ENCODE data around the gene CLIC4. TPM values are rescaled to one million over a fixed set of nuclear protein-coding genes. Genes with fewer than 3 reads are reported as not detected.

CLIC4 gene
- total and polyA plus RNA-seq, 10 of the 15 experiments (the other 5 are each of a cell fraction or from before 2014, with no cell fraction given): 20.4 to 107 (median 69.6) TPM

GRCh38 chr1:24745711-24746413 is 615 bp downstream of the CLIC4 start (continued):
- TF ChIP-seq BACH1 (IDR thresholded peaks at IDR 0.05; ENCODE audit: borderline replicate concordance) (no peak), ZNF217 (IDR thresholded peaks at IDR 0.05) (0 out of 2 replicates have a peak, but pooled peaks have one; percentile 76), MYC (IDR thresholded peaks at IDR 0.05; ENCODE audit: insufficient read depth, insufficient read length, insufficient replicate concordance, low read length, severe bottlenecking) (no peak), EGR1 (IDR thresholded peaks at IDR 0.05; ENCODE audit: borderline replicate concordance in 1 of 2, low read depth in 2 of 2, low read length in 2 of 2) (no peak), SREBF1 (IDR thresholded peaks at IDR 0.05; ENCODE audit: low read length) (no peak)

DNA sequence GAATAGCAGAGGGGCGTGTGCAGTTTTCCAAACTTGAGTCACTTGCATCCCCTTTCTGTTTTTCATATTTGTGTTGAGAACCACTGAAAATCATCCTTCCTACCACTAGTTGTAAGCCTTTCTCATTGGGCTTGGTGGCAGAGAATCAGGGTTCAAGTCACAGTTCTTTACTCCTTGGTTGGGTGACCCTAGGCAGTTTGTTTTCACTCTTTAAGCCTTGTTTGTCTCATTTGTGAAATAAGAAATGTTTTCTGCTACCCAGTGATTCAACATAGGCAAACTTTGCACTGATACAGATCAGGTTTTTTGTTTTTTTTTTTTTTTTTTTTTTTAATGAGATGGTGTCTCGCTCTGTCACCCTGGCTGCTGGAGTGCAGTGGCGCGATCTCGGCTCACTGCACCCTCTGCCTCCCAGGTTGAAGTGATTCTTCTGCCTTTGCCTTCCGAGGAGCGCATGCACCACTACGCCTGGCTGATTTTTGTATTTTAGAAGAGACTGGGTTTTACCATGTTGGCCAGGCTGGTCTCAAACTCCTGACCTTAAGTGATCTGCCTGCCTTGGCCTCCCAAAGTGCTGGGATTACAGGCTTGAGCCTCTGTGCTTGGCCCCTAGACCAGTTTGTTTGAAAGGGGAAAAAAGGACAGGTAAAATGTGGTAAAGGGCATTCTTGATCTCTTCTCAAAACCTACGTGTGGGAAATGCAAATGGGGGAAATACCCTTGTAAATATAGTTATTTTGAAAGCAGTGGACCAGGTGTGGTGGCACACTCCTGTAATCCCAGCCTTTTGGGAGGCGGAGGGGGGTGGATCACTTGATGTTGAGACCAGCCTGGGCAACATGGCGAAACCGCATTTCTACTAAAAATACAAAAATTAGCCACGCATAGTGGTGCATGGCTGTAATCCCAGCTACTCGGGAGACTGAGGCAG is 3.2 kb downstream of the CLIC4 start:
- WGBS (ENCODE audit: insufficient coverage, insufficient replicate concordance, low lambda C conversion rate, missing lambda C conversion rate): under 1% methylated on average over 13 of the region's 14 CpGs
- H3K79me2 ChIP-seq (ENCODE audit: control insufficient read depth, insufficient read depth, low read length): peaks cover 67% of the 10 kb centered on the region
- H3K9ac ChIP-seq (ENCODE audit: control insufficient read depth, insufficient read depth, low read length): peak overlapping the region; percentile 58
- H3K9me3 ChIP-seq (replicated peaks; ENCODE audit: control insufficient read depth, insufficient read depth, low read length): no peaks in the 10 kb centered on the region
- peaks cover 17% of the 10 kb centered on the region for H3K4me1 ChIP-seq (ENCODE audit: control insufficient read depth, insufficient read depth, low read length)
- peaks cover 0 to 6% of the 10 kb centered on the region in 2 experiments; a peak in 1 of 4 replicates for H3K36me3 ChIP-seq (ENCODE audit: control insufficient read depth in 2 of 2, insufficient read depth in 2 of 2, low read length in 1 of 2)
- peak; percentile 82 for DNase-seq (ENCODE audit: low read depth, low spot score)
- in situ Hi-C loops (cut with MboI): no loop called here
- FAIRE-seq: peak; percentile 86
- H3K27me3 ChIP-seq (replicated peaks in 1 of 2; ENCODE audit: control insufficient read depth in 2 of 2, insufficient read depth in 2 of 2, low read length in 1 of 2): no peaks in the 10 kb centered on the region
- CTCF ChIA-PET: interaction anchor here (0.6 to 6.4 kb wide), 26 partner anchors 9 to 548 kb away, joined by 3 to 122 read pairs (median 4); no protein-coding TSS in a partner anchor
- peak overlapping the region; percentile 76 for H3K27ac ChIP-seq (ENCODE audit: control insufficient read depth, insufficient read depth)
- intact Hi-C loops (cut with micrococcal nuclease; ENCODE audit: unreplicated experiment): loop anchor here (1.0 to 5.0 kb wide), 5 partner anchors 54 to 284 kb away; partner anchors contain the start of gene SRRM1
- no TSS peak for BruUV-seq (replicated peaks)
- POLR2A ChIA-PET: interaction anchor here (0.6 to 5.1 kb wide), 18 partner anchors 8 to 785 kb away, joined by 3 to 72 read pairs (median 4); no protein-coding TSS in a partner anchor
- H3K4me3 ChIP-seq: peak overlapping the region; percentile 77
- no peaks in the 10 kb centered on the region; the same call in 1 of the 2 replicates for H4K20me1 ChIP-seq (ENCODE audit: control insufficient read depth, insufficient read depth)
- no peak overlapping the region for H2AFZ ChIP-seq (ENCODE audit: control insufficient read depth, low read depth, low read length)
- RAD21 ChIA-PET (ENCODE audit: unreplicated experiment): interaction anchor here (0.7 to 6.6 kb wide), 31 partner anchors 9 to 247 kb away, joined by 3 to 120 read pairs (median 7); no protein-coding TSS in a partner anchor
- peak; percentile 46 for ATAC-seq
- SMC1A ChIA-PET (ENCODE audit: uncharacterized antibody, unreplicated experiment): interaction anchor here (0.6 to 9.5 kb wide), 19 partner anchors 13 to 94 kb away, joined by 3 to 174 read pairs (median 5); no protein-coding TSS in a partner anchor
- peak overlapping the region; percentile 82 for H3K4me2 ChIP-seq (ENCODE audit: control insufficient read depth, insufficient read depth)
- TF ChIP-seq SMAD5 (IDR thresholded peaks at IDR 0.05; ENCODE audit: low read depth) (no peak), MEF2A (IDR thresholded peaks at IDR 0.05; ENCODE audit: insufficient read depth, low read depth, low read length) (0 out of 2 replicates have a peak, but pooled peaks have one; percentile 56), SREBF1 (IDR thresholded peaks at IDR 0.05; ENCODE audit: low read length) (no peak), NR2F1 (conservative IDR thresholded peaks at IDR 0.05) (peak; percentile 55), TCF12 (IDR thresholded peaks at IDR 0.05; ENCODE audit: low read depth, low read length) (peak; percentile 78), CREM (IDR thresholded peaks at IDR 0.05; ENCODE audit: low read depth) (0 out of 2 replicates have a peak, but pooled peaks have one; percentile 38), SIN3A (IDR thresholded peaks at IDR 0.05; ENCODE audit: low read depth, low read length) (no peak), SUZ12 (IDR thresholded peaks at IDR 0.05; ENCODE audit: unreplicated experiment) (no peak), NFIC (IDR thresholded peaks at IDR 0.05; ENCODE audit: low read depth, low read length) (peak; percentile 71), RELA (IDR thresholded peaks at IDR 0.05; ENCODE audit: borderline replicate concordance, partially characterized antibody) (peak; percentile 41), ZNF384 (IDR thresholded peaks at IDR 0.05; ENCODE audit: borderline replicate concordance, low read depth, low read length) (peak; percentile 77), SREBF2 (IDR thresholded peaks at IDR 0.05; ENCODE audit: low read length) (no peak), BCL11A (IDR thresholded peaks at IDR 0.05; ENCODE audit: low read depth, low read length) (no peak), MEF2B (IDR thresholded peaks at IDR 0.05; ENCODE audit: partially characterized antibody, poor library complexity, severe bottlenecking) (no peak), PAX5 (IDR thresholded peaks at IDR 0.05; ENCODE audit: borderline replicate concordance, low read depth, low read length) (peak; percentile 87)
- TF ChIP-seq, protein P1, sequence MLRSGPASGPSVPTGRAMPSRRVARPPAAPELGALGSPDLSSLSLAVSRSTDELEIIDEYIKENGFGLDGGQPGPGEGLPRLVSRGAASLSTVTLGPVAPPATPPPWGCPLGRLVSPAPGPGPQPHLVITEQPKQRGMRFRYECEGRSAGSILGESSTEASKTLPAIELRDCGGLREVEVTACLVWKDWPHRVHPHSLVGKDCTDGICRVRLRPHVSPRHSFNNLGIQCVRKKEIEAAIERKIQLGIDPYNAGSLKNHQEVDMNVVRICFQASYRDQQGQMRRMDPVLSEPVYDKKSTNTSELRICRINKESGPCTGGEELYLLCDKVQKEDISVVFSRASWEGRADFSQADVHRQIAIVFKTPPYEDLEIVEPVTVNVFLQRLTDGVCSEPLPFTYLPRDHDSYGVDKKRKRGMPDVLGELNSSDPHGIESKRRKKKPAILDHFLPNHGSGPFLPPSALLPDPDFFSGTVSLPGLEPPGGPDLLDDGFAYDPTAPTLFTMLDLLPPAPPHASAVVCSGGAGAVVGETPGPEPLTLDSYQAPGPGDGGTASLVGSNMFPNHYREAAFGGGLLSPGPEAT (IDR thresholded peaks at IDR 0.05; ENCODE audit: low read depth): peak; percentile 74; the same call in 1 of the 2 replicates
